DND-41 (cell line): ENCODE data around the gene HRH2.

Source experiments
- ATAC-seq: fragments of 200-7000 bp; cut with Tn5 transposase; 3 replicates; pipeline ENCODE4 v1.9.1; 2021; ENCODE audit warnings: low read depth; ENCODE audit not compliant: insufficient read depth
- DNase-seq: peaks from one replicate; pipeline ENCODE4 v3.0.0-alpha.2; 2020
- H2AFZ ChIP-seq: 2 replicates; pipeline ENCODE4 v1.6.0; 2012; ENCODE audit warnings: low read depth, low read length
- H3K27ac ChIP-seq: 2 replicates; pipeline ENCODE4 v1.5.1; 2012; ENCODE audit warnings: low read length, inconsistent platforms
- H3K27me3 ChIP-seq: fragments of 200-600 bp; sonication (generic); 2 replicates; pipeline ENCODE4 v1.6.0; 2012; ENCODE audit warnings: low read length, mild to moderate bottlenecking, inconsistent platforms; ENCODE audit not compliant: insufficient read depth, poor library complexity
- H3K36me3 ChIP-seq: 2 replicates; pipeline ENCODE4 v1.5.1; 2012; ENCODE audit warnings: low read length, inconsistent platforms; ENCODE audit not compliant: insufficient read depth
- H3K4me1 ChIP-seq: 2 replicates; pipeline ENCODE4 v1.5.1; 2012; ENCODE audit warnings: mild to moderate bottlenecking, low read length; ENCODE audit not compliant: insufficient read depth
- H3K4me2 ChIP-seq: 2 replicates; pipeline ENCODE4 v1.6.0; 2012; ENCODE audit warnings: mild to moderate bottlenecking, moderate library complexity, low read length, inconsistent platforms; ENCODE audit not compliant: insufficient read depth
- H3K4me3 ChIP-seq, 2 experiments: fragments of 200-600 bp in 1 of 2; shearing (Covaris generic) in 1 of 2; 2 replicates each; pipeline ENCODE4 v1.5.1; 2012 to 2016; ENCODE audit warnings: inconsistent platforms in 2 of 2, low read length in 2 of 2, mild to moderate bottlenecking in 2 of 2, low read depth in 1 of 2, moderate library complexity in 1 of 2
- H3K79me2 ChIP-seq: 2 replicates; pipeline ENCODE4 v1.6.0; 2012; ENCODE audit warnings: low read length, inconsistent platforms; ENCODE audit not compliant: insufficient read depth
- H3K9ac ChIP-seq: 2 replicates; pipeline ENCODE4 v1.6.0; 2012; ENCODE audit warnings: low read depth, mild to moderate bottlenecking, inconsistent platforms, low read length, moderate library complexity
- H3K9me3 ChIP-seq: 2 replicates; pipeline ENCODE4 v1.5.1; 2012; ENCODE audit warnings: low read length, moderate library complexity, mild to moderate bottlenecking, inconsistent platforms; ENCODE audit not compliant: insufficient read depth, severe bottlenecking
- H4K20me1 ChIP-seq: 2 replicates; pipeline ENCODE4 v1.6.0; 2012; ENCODE audit warnings: low read length; ENCODE audit not compliant: insufficient read depth
- CTCF ChIP-seq: IDR thresholded peaks from 2 replicates; pipeline ENCODE4 v1.5.1; 2012; ENCODE audit warnings: borderline replicate concordance, low read length, moderate library complexity, mild to moderate bottlenecking; ENCODE audit not compliant: poor library complexity, severe bottlenecking; ENCODE audit errors: extremely low read depth
- EZH2 ChIP-seq: IDR thresholded peaks from 3 replicates; pipeline ENCODE4 v1.6.1; 2012; ENCODE audit warnings: borderline replicate concordance, low read depth, mild to moderate bottlenecking, moderate library complexity, low read length, inconsistent platforms; ENCODE audit not compliant: severe bottlenecking

Gene HRH2

DNA sequence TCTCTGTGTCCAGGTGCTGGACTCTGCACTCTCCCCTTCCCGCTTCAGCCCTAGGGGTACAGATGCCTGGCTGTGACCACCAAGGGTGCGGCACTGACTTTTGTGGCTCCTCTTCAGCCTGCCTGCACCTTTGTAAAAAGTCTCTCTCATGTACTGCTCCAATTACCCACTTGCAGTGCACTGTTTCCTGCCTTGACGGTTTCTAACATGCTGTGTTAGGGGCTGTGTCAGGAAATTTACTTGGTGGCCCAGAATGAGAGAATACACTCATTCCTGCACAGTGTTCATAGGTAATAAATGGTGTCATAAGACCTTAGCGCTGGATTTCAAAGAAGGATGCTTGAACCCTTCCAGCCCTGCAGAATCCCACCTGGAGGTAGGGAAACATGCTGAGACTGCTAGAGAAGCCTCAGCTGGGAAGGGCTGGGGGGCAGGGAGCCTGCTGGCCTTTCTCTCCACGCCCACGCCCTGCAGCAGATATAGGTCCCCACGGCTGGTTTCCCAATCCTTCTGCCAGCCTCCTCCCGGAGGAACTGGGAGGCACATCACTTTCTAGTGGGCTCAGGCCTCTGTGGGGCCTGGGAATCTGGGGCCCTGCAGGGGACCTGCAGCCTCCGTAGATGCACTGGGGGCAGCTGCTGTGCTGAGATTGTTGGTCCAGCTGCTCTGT is 17.6 kb upstream of the HRH2 start:
- DNase-seq (no peak), ATAC-seq (peak; percentile 68)
- Histone ChIP-seq H3K4me1 (no peaks in the 10 kb centered on the region), H3K4me2 (no peak overlapping the region), H3K9me3 (no peaks in the 10 kb centered on the region), H3K79me2 (no peaks in the 10 kb centered on the region), H3K36me3 (no peaks in the 10 kb centered on the region), H4K20me1 (no peaks in the 10 kb centered on the region), H3K27me3 (no peaks in the 10 kb centered on the region), H3K9ac (no peak overlapping the region), H3K4me3 (no peak overlapping the region), H2AFZ (no peak overlapping the region), H3K27ac (no peak overlapping the region)
- TF ChIP-seq CTCF (no peak), EZH2 (no peak)

- H3K79me2 ChIP-seq = no peaks in the 10 kb centered on the region
- DNase-seq = no peak
- H2AFZ ChIP-seq = no peak overlapping the region
- H3K27ac ChIP-seq = no peak overlapping the region
- H4K20me1 ChIP-seq = no peaks in the 10 kb centered on the region
- no peak overlapping the region for H3K4me3 ChIP-seq
- no peak for TF ChIP-seq EZH2
- no peak for TF ChIP-seq CTCF
- no peak for ATAC-seq
- no peak overlapping the region for H3K4me2 ChIP-seq
- no peaks in the 10 kb centered on the region for H3K4me1 ChIP-seq
- H3K9ac ChIP-seq = no peak overlapping the region
- H3K9me3 ChIP-seq = peaks cover 4% of the 10 kb centered on the region
- H3K36me3 ChIP-seq = no peaks in the 10 kb centered on the region
- H3K27me3 ChIP-seq = no peaks in the 10 kb centered on the region
Observed at GRCh38 chr5:175642998-175643397, 14.9 kb upstream of the HRH2 start.

- H3K4me1 ChIP-seq = peaks cover 10% of the 10 kb centered on the region
- ATAC-seq (no peak), DNase-seq (no peak)
- no peaks in the 10 kb centered on the region for H3K27me3 ChIP-seq
- no peak overlapping the region for H3K4me3 ChIP-seq
- no peak overlapping the region for H3K27ac ChIP-seq
- no peaks in the 10 kb centered on the region for H3K36me3 ChIP-seq
- no peaks in the 10 kb centered on the region for H4K20me1 ChIP-seq
- H3K4me2 ChIP-seq = no peak overlapping the region
- H3K9me3 ChIP-seq = peaks cover 25% of the 10 kb centered on the region
- H3K9ac ChIP-seq = no peak overlapping the region
- H3K79me2 ChIP-seq = no peaks in the 10 kb centered on the region
- no peak for TF ChIP-seq EZH2
- TF ChIP-seq CTCF = no peak
- H2AFZ ChIP-seq = no peak overlapping the region
Observed at GRCh38 chr5:175646251-175646650, 11.6 kb upstream of the HRH2 start.
